GM18498 (cell line): Measurements from ENCODE around the gene CLIC1.
"Not testable (repeated sequence)": the region's sequence is repeated elsewhere in the genome, so short reads cannot be mapped to it uniquely, and the experiment has no call there.

Experiments
- ATAC-seq: cut with Tn5 transposase; IDR thresholded peaks from one replicate; pipeline ENCODE4 v1.9.1; 2021; ENCODE audit warnings: mild to moderate bottlenecking, moderate library complexity; ENCODE audit not compliant: unreplicated experiment

Gene CLIC1

GRCh38 chr6:31723980-31724691, 12.2 kb downstream of the CLIC1 start:
- no peak for ATAC-seq

GRCh38 chr6:31723245-31723979, 12.9 kb downstream of the CLIC1 start, which contains the start of gene MPIG6B:
Gene MPIG6B, plus strand, starts transcription at chr6:31723373. Its CDS starts 11 bp downstream, at chr6:31723384.
- ATAC-seq, result no peak

GRCh38 chr6:31722173-31722572, 14.2 kb downstream of the CLIC1 start:
- ATAC-seq, result no peak

GRCh38 chr6:31721351-31722020, 14.8 kb downstream of the CLIC1 start, which contains the start of gene LY6G6C:
Gene LY6G6C, minus strand, starts transcription at chr6:31721746. Its CDS starts 67 bp downstream, at chr6:31721679.
- ATAC-seq, result no peak

GRCh38 chr6:31720196-31720770, 16.0 kb downstream of the CLIC1 start:
- ATAC-seq, result no peak

GRCh38 chr6:31719001-31719400, 17.3 kb downstream of the CLIC1 start:
- ATAC-seq, result no peak

GRCh38 chr6:31718265-31718664, 18.1 kb downstream of the CLIC1 start:
- no peak for ATAC-seq

- no peak for ATAC-seq
Observed at GRCh38 chr6:31717499-31718222, 18.7 kb downstream of the CLIC1 start.

GRCh38 chr6:31715022-31715958, 21.0 kb downstream of the CLIC1 start, which contains the start of gene LY6G6D:
Gene LY6G6D, plus strand, starts transcription at chr6:31715348. Its CDS starts 8 bp downstream, at chr6:31715356.
- ATAC-seq, result no peak

GRCh38 chr6:31713991-31714684, 22.2 kb downstream of the CLIC1 start:
- ATAC-seq, result no peak

GRCh38 chr6:31713465-31713864, 22.9 kb downstream of the CLIC1 start:
- ATAC-seq, result no peak

- ATAC-seq, result no peak
Observed at GRCh38 chr6:31712296-31712695, 24.0 kb downstream of the CLIC1 start.

GRCh38 chr6:31711233-31711632, 25.1 kb downstream of the CLIC1 start:
- no peak for ATAC-seq

- no peak for ATAC-seq
Observed at GRCh38 chr6:31710523-31711219, 25.7 kb downstream of the CLIC1 start.

- ATAC-seq, result not testable (repeated sequence)
Observed at GRCh38 chr6:31709157-31709556, 27.2 kb downstream of the CLIC1 start.

GRCh38 chr6:31708224-31708623, 28.1 kb downstream of the CLIC1 start:
- ATAC-seq, result no peak

GRCh38 chr6:31707701-31708100, 28.6 kb downstream of the CLIC1 start:
- ATAC-seq, result no peak

GRCh38 chr6:31706599-31706998, 29.7 kb downstream of the CLIC1 start, which contains the start of gene LY6G6F:
Gene LY6G6F, plus strand, starts transcription at chr6:31706866. Its CDS starts 41 bp downstream, at chr6:31706907.
- ATAC-seq, result no peak
